Parathyroid adenoma (tissue), 2 donors: ENCODE measurements around the gene C20orf144.

Source experiments
- H2AFZ ChIP-seq: fragments of 300-600 bp; sonication (generic); one replicate; pipeline ENCODE4 v1.7.0; 2017; ENCODE audit warnings: antibody characterized with exemption, mild to moderate bottlenecking
- H3K27ac ChIP-seq: fragments of 300-600 bp; sonication (generic); one replicate; pipeline ENCODE4 v1.7.0; 2017
- H3K27me3 ChIP-seq: fragments of 300-600 bp; sonication (generic); one replicate; pipeline ENCODE4 v1.7.0; 2017; ENCODE audit warnings: low read length; ENCODE audit not compliant: control insufficient read depth, insufficient read depth
- H3K36me3 ChIP-seq: fragments of 300-600 bp; sonication (generic); one replicate; pipeline ENCODE4 v1.7.0; 2017; ENCODE audit warnings: low read length; ENCODE audit not compliant: control insufficient read depth, insufficient read depth
- H3K4me1 ChIP-seq: fragments of 300-600 bp; sonication (generic); one replicate; pipeline ENCODE4 v1.7.0; 2017; ENCODE audit warnings: control low read depth
- H3K4me2 ChIP-seq: fragments of 300-600 bp; sonication (generic); one replicate; pipeline ENCODE4 v1.7.0; 2017; ENCODE audit warnings: low read length
- H3K4me3 ChIP-seq: fragments of 300-600 bp; sonication (generic); one replicate; pipeline ENCODE4 v1.7.0; 2017; ENCODE audit warnings: low read depth, low read length
- H3K79me2 ChIP-seq: fragments of 300-600 bp; sonication (generic); one replicate; pipeline ENCODE4 v1.7.0; 2017; ENCODE audit warnings: control low read depth
- H3K9ac ChIP-seq: fragments of 300-600 bp; sonication (generic); one replicate; pipeline ENCODE4 v1.7.0; 2017; ENCODE audit warnings: mild to moderate bottlenecking
- H3K9me3 ChIP-seq: fragments of 300-600 bp; sonication (generic); one replicate; pipeline ENCODE4 v1.7.0; 2017; ENCODE audit warnings: low read length; ENCODE audit not compliant: control insufficient read depth
- CTCF ChIP-seq: fragments of 300-600 bp; sonication (generic); IDR thresholded peaks from one replicate; pipeline ENCODE4 v1.7.0; 2017; ENCODE audit warnings: antibody characterized with exemption, mild to moderate bottlenecking
- donor health status: primary hyperparathyroidism.

Gene C20orf144

GRCh38 chr20:33680686-33681085 is 18.6 kb downstream of the C20orf144 start:
- Histone ChIP-seq H3K27me3 (no peaks in the 10 kb centered on the region), H3K36me3 (no peaks in the 10 kb centered on the region), H2AFZ (no peak overlapping the region), H3K9ac (no peak overlapping the region), H3K9me3 (no peaks in the 10 kb centered on the region), H3K4me1 (peaks cover 2% of the 10 kb centered on the region), H3K79me2 (no peaks in the 10 kb centered on the region), H3K27ac (no peak overlapping the region), H3K4me3 (no peak overlapping the region), H3K4me2 (no peak overlapping the region)
- TF ChIP-seq CTCF, result no peak

GRCh38 chr20:33681288-33681687 is 19.2 kb downstream of the C20orf144 start:
- no peak overlapping the region for H3K9ac ChIP-seq
- no peak overlapping the region for H3K4me3 ChIP-seq
- no peaks in the 10 kb centered on the region for H3K9me3 ChIP-seq
- H3K27ac ChIP-seq, result no peak overlapping the region
- no peak overlapping the region for H2AFZ ChIP-seq
- peaks cover 2% of the 10 kb centered on the region for H3K4me1 ChIP-seq
- H3K4me2 ChIP-seq, result no peak overlapping the region
- H3K79me2 ChIP-seq, result no peaks in the 10 kb centered on the region
- H3K27me3 ChIP-seq, result no peaks in the 10 kb centered on the region
- no peaks in the 10 kb centered on the region for H3K36me3 ChIP-seq
- no peak for TF ChIP-seq CTCF

GRCh38 chr20:33681728-33682353 is 19.7 kb downstream of the C20orf144 start:
- TF ChIP-seq CTCF, result no peak
- Histone ChIP-seq H3K9me3 (no peaks in the 10 kb centered on the region), H3K36me3 (no peaks in the 10 kb centered on the region), H3K27ac (no peak overlapping the region), H3K4me2 (no peak overlapping the region), H2AFZ (no peak overlapping the region), H3K4me3 (no peak overlapping the region), H3K9ac (no peak overlapping the region), H3K27me3 (no peaks in the 10 kb centered on the region), H3K79me2 (no peaks in the 10 kb centered on the region), H3K4me1 (peaks cover 5% of the 10 kb centered on the region)

GRCh38 chr20:33684533-33685327 is 22.6 kb downstream of the C20orf144 start:
- H3K4me2 ChIP-seq, result no peak overlapping the region
- peaks cover 8% of the 10 kb centered on the region for H3K4me1 ChIP-seq
- no peak overlapping the region for H3K9ac ChIP-seq
- no peak overlapping the region for H3K27ac ChIP-seq
- no peak overlapping the region for H3K4me3 ChIP-seq
- no peak overlapping the region for H2AFZ ChIP-seq
- H3K36me3 ChIP-seq, result no peaks in the 10 kb centered on the region
- no peak for TF ChIP-seq CTCF
- no peaks in the 10 kb centered on the region for H3K27me3 ChIP-seq
- H3K9me3 ChIP-seq, result no peaks in the 10 kb centered on the region
- no peaks in the 10 kb centered on the region for H3K79me2 ChIP-seq
